ENCODE results near the gene PLK2.

The PLK2 gene

GRCh38 chr5:58460002-58460731 lies at the start of gene PLK2:
Gene PLK2, minus strand, starts transcription at chr5:58460086. Its CDS starts 127 bp downstream, at chr5:58459959.
- no peak for DNase-seq (ENCODE audit: low read depth, low spot score)

GRCh38 chr5:58507715-58508114 lies 47.8 kb upstream of the PLK2 start:
- no peak for DNase-seq (ENCODE audit: low read depth, low spot score)

GRCh38 chr5:58505971-58506640 lies 46.2 kb upstream of the PLK2 start:
- no peak for DNase-seq (ENCODE audit: low read depth, low spot score)

- no peak for DNase-seq (ENCODE audit: low read depth, low spot score)
Measured at GRCh38 chr5:58505502-58505901, 45.6 kb upstream of the PLK2 start.

GRCh38 chr5:58504766-58505165 lies 44.9 kb upstream of the PLK2 start:
- DNase-seq (ENCODE audit: low read depth, low spot score), result no peak

GRCh38 chr5:58503390-58504046 lies 43.6 kb upstream of the PLK2 start:
- DNase-seq (ENCODE audit: low read depth, low spot score), result no peak

- DNase-seq (ENCODE audit: low read depth, low spot score), result no peak
Measured at GRCh38 chr5:58501778-58502417, 42.0 kb upstream of the PLK2 start.

- no peak for DNase-seq (ENCODE audit: low read depth, low spot score)
Measured at GRCh38 chr5:58499941-58500340, 40.1 kb upstream of the PLK2 start.

- no peak for DNase-seq (ENCODE audit: low read depth, low spot score)
Measured at GRCh38 chr5:58499231-58499630, 39.3 kb upstream of the PLK2 start.

GRCh38 chr5:58498340-58498942 lies 38.6 kb upstream of the PLK2 start:
- no peak for DNase-seq (ENCODE audit: low read depth, low spot score)

- DNase-seq (ENCODE audit: low read depth, low spot score), result no peak
Measured at GRCh38 chr5:58497921-58498320, 38.0 kb upstream of the PLK2 start.

- no peak for DNase-seq (ENCODE audit: low read depth, low spot score)
Measured at GRCh38 chr5:58497386-58497785, 37.5 kb upstream of the PLK2 start.

- DNase-seq (ENCODE audit: low read depth, low spot score), result no peak
Measured at GRCh38 chr5:58496488-58496887, 36.6 kb upstream of the PLK2 start.

- no peak for DNase-seq (ENCODE audit: low read depth, low spot score)
Measured at GRCh38 chr5:58493141-58493540, 33.3 kb upstream of the PLK2 start.

GRCh38 chr5:58491216-58491892 lies 31.5 kb upstream of the PLK2 start, which contains the start of gene GAPT:
Gene GAPT, plus strand, starts transcription at chr5:58491435. Its CDS starts 3,102 bp downstream, at chr5:58494537.
- DNase-seq (ENCODE audit: low read depth, low spot score), result no peak

GRCh38 chr5:58490402-58491050 lies 30.6 kb upstream of the PLK2 start:
- DNase-seq (ENCODE audit: low read depth, low spot score), result no peak

- DNase-seq (ENCODE audit: low read depth, low spot score), result no peak
Measured at GRCh38 chr5:58486290-58486689, 26.4 kb upstream of the PLK2 start.

GRCh38 chr5:58484505-58484904 lies 24.6 kb upstream of the PLK2 start:
- no peak for DNase-seq (ENCODE audit: low read depth, low spot score)

GRCh38 chr5:58482536-58482935 lies 22.6 kb upstream of the PLK2 start:
- no peak for DNase-seq (ENCODE audit: low read depth, low spot score)

- DNase-seq (ENCODE audit: low read depth, low spot score), result no peak
Measured at GRCh38 chr5:58481828-58482227, 21.9 kb upstream of the PLK2 start.
